Adrenal gland (tissue), 12 donors: ENCODE data around the gene LEF1. TPM values are rescaled to one million over a fixed set of nuclear protein-coding genes. Genes with fewer than 3 reads are reported as not detected.

Experiments used
- DNase-seq, 7 donors: peaks; one replicate each; pipeline ENCODE4 v3.0.0-alpha.2; 2019 to 2020
- H3K27ac ChIP-seq, 5 donors: fragments of 200-600 bp; sonication (generic) in 4 of 5; 1 replicate in 3 of 5; 2 replicates in 2 of 5; pipeline versions ENCODE4 v1.5.1 to v1.8.0; 2016 to 2020; ENCODE audit warnings: mild to moderate bottlenecking in 1 of 5
- H3K27me3 ChIP-seq: fragments of 200-600 bp; 2 replicates; pipeline ENCODE4 v1.8.0; 2021
- H3K36me3 ChIP-seq, 2 donors: fragments of 200-600 bp; replicated peaks in 1 of 2; 1 replicate in 1 of 2; 2 replicates in 1 of 2; pipeline versions ENCODE4 v1.5.1 to v1.8.0; 2018 to 2022
- H3K4me1 ChIP-seq, 2 donors: fragments of 200-600 bp; replicated peaks in 1 of 2; 1 replicate in 1 of 2; 2 replicates in 1 of 2; pipeline versions ENCODE4 v1.5.1 to v1.8.0; 2018 to 2021
- H3K4me3 ChIP-seq, 4 donors: fragments of 200-600 bp; sonication (generic) in 3 of 4; one replicate each; pipeline ENCODE4 v1.5.1; 2016 to 2018
- H3K9me3 ChIP-seq, 3 donors: fragments of 200-600 bp; sonication (generic) in 1 of 3; replicated peaks in 1 of 3; 1 replicate in 2 of 3; 2 replicates in 1 of 3; pipeline versions ENCODE4 v1.5.1 to v1.8.0; 2016 to 2021
- CTCF ChIP-seq, 6 experiments: fragments of 450-650 bp in 4 of 6; fragments of 200-600 bp in 2 of 6; sonication (generic) in 1 of 6; IDR thresholded peaks; 1 replicate in 5 of 6; 2 replicates in 1 of 6; pipeline versions ENCODE4 v1.5.1 to v1.8.0; 2016 to 2021; ENCODE audit warnings: antibody characterized with exemption in 6 of 6, mild to moderate bottlenecking in 2 of 6, moderate library complexity in 1 of 6
- POLR2A ChIP-seq, 2 donors: fragments of 450-650 bp; IDR thresholded peaks; one replicate each; pipeline ENCODE4 v1.6.1; 2017; ENCODE audit warnings: antibody characterized with exemption in 2 of 2, mild to moderate bottlenecking in 2 of 2, moderate library complexity in 1 of 2
- WGBS, 4 donors: extraction: QIAGEN DNeasy Blood & Tissue Kit in 2 of 4; methylation state at CpG; one replicate each; pipeline versions ENCODE4 v1.1.5 to v1.1.7; 2013 to 2017; 5-methylcytosine and 5-hydroxymethylcytosine counted together
- intact Hi-C, 2 donors: fragments of 100-400 bp; cut with DNase I; formaldehyde crosslinking; loops; one replicate each; pipeline versions ENCODE4 v1.14.1 to v1.15.0; 2022 to 2023
- polyA plus RNA-seq, 3 donors: library from polyadenylated mRNA; stranded (reverse); fragments of 200-250 nt in 2 of 3; fragments of 350-450 nt in 1 of 3; fragmentation: Illumina TruSeq in 1 of 3; extraction: RNeasy Lipid Tissue Mini Kit (QIAGEN cat#74804) in 1 of 3; gene quantifications; one replicate each; pipeline ENCODE4 v1.2.3, GENCODE V29; 2013 to 2014
- total RNA-seq, 9 donors: library from RNA; depleted of rRNA in 4 of 9; stranded (reverse); fragments of >200 nt in 4 of 9; fragments of 120-200 nt in 1 of 9; fragmentation: NEBNext Ultra II Directional in 1 of 9; extraction: Animal tissue kit (Norgen Biotek cat#: 25700) in 1 of 9; gene quantifications; one replicate each; pipeline versions ENCODE4 v1.1.0 to v1.2.4, GENCODE V29; 2013 to 2023
- donor health status: healthy with polysubstance abuse.
- donor health status: Bipolar disorder and iron deficiency.
- donor health status: DM: yes; HTN: yes; CAD: no.
- donor health status: DM: no; HTN: no; CAD: no.
- donor health status: DM: no; HTN: no; CAD: no.
- donor health status: DM: yes; HTN: yes; CAD: no.

The LEF1 gene
- total and polyA plus RNA-seq, 12 donors = 6.1 to 78.2 (median 41.5) TPM

GRCh38 chr4:108044951-108045686 is 123.6 kb downstream of the LEF1 start:
- H3K27ac ChIP-seq = peak overlapping the region in 1 of 5 donors; percentile 49
- H3K36me3 ChIP-seq = no peaks in the 10 kb centered on the region
- H3K4me1 ChIP-seq = peaks cover 8 to 9% of the 10 kb centered on the region in 2 donors
- no peaks in the 10 kb centered on the region for H3K9me3 ChIP-seq
- WGBS, 4 donors = 59 to 62% (median 60%) methylated on average over 9 of the region's 9 CpGs
- TF ChIP-seq CTCF (IDR thresholded peaks at IDR 0.05) (no peak), POLR2A (IDR thresholded peaks at IDR 0.05) (no peak)
- no peak overlapping the region for H3K4me3 ChIP-seq
- intact Hi-C loops = no loop called here
- peak in 3 of 7 donors; percentile 28 to 47 (median 33) for DNase-seq
- H3K27me3 ChIP-seq = no peaks in the 10 kb centered on the region

DNA sequence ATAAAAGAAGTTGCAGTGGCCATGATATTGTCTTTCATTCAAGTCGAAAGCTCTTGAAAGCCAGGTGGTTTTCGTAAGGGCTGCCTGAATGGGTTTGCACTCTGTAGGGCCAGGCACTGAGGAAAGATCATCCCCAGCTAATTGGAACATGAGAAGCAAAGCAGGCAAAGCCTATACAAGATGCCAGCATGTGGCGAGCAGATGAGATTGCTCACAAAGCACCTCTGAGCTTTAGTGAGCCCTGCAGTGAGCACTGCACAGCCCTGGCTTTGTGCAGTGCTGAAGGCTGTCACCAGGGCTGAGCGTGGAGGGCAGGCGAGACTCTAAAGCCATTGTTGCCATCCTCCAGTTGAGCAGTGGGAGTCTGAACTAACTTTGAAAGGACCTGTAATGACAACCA is 125.2 kb downstream of the LEF1 start:
- 86 to 94% (median 87%) methylated on average over 5 of the region's 5 CpGs for WGBS, 4 donors
- no peaks in the 10 kb centered on the region for H3K27me3 ChIP-seq
- no peak for DNase-seq

GRCh38 chr4:108042927-108043326 is 125.8 kb downstream of the LEF1 start:
- DNase-seq = no peak
- peaks cover 8 to 9% of the 10 kb centered on the region in 2 donors for H3K4me1 ChIP-seq
- intact Hi-C loops = no loop called here
- H3K9me3 ChIP-seq = no peaks in the 10 kb centered on the region
- no peak overlapping the region for H3K27ac ChIP-seq
- H3K4me3 ChIP-seq = no peak overlapping the region
- no peaks in the 10 kb centered on the region for H3K27me3 ChIP-seq
- TF ChIP-seq POLR2A (IDR thresholded peaks at IDR 0.05) (no peak), CTCF (IDR thresholded peaks at IDR 0.05) (no peak)
- 84 to 91% (median 87%) methylated on average over 3 of the region's 3 CpGs for WGBS, 4 donors
- H3K36me3 ChIP-seq = no peaks in the 10 kb centered on the region

More for the DNA sequence above, 125.2 kb downstream of the LEF1 start:
- H3K36me3 ChIP-seq = no peaks in the 10 kb centered on the region
- H3K4me1 ChIP-seq = peaks cover 8 to 9% of the 10 kb centered on the region in 2 donors
- no peak overlapping the region for H3K27ac ChIP-seq
- intact Hi-C loops = no loop called here
- TF ChIP-seq CTCF (IDR thresholded peaks at IDR 0.05) (no peak), POLR2A (IDR thresholded peaks at IDR 0.05) (no peak)
- H3K4me3 ChIP-seq = no peak overlapping the region
- no peaks in the 10 kb centered on the region for H3K9me3 ChIP-seq

DNA sequence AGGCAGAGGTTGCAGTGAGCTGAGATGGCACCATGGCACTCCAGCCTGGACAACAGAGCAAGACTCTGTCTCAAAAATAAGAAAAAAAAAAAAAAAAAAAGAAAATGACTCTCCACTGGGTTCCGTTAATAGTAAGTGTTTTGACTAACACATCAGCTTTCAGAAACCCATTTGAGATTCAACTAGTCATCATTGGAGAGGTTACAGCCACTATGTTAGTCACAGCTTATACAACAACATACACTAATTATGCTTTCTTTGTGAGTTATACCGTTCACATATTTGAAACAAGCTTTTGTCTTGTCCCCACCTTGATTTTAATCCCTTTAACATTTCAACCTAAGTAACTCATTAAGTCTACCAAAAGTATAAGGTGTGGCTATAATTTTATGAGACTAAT is 130.8 kb downstream of the LEF1 start:
- TF ChIP-seq POLR2A (IDR thresholded peaks at IDR 0.05) (no peak), CTCF (IDR thresholded peaks at IDR 0.05) (no peak)
- Histone ChIP-seq H3K4me3 (no peak overlapping the region), H3K9me3 (no peaks in the 10 kb centered on the region), H3K27ac (no peak overlapping the region), H3K27me3 (no peaks in the 10 kb centered on the region), H3K36me3 (peaks cover 0 to 14% of the 10 kb centered on the region in 2 donors), H3K4me1 (no peaks in the 10 kb centered on the region)
- intact Hi-C loops = no loop called here
- WGBS, 4 donors = 88 to 95% (median 92%) methylated on average over 2 of the region's 2 CpGs
- DNase-seq = no peak
